GM12878 (cell line): Measurements from ENCODE around the gene DIP2A. TPM values are rescaled to one million over a fixed set of nuclear protein-coding genes. Genes with fewer than 3 reads are reported as not detected.

Experiments
- CBFB ChIP-seq: IDR thresholded peaks from 2 replicates; pipeline ENCODE4 v1.6.1; 2016; ENCODE audit warnings: antibody characterized with exemption, low read depth
- CEBPZ ChIP-seq: fragments of 150-350 bp; IDR thresholded peaks from 2 replicates; pipeline ENCODE4 v1.6.1; 2016; ENCODE audit warnings: low read depth, low read length
- ELK1 ChIP-seq: IDR thresholded peaks from 2 replicates; pipeline ENCODE4 v1.6.1; 2012; ENCODE audit warnings: low read depth, low read length, improper control_type of control experiment
- MTA3 ChIP-seq: IDR thresholded peaks from 2 replicates; pipeline ENCODE4 v1.6.1; 2012; ENCODE audit warnings: low read length, inconsistent platforms, borderline replicate concordance
- PAX8 ChIP-seq: fragments of 450-650 bp; IDR thresholded peaks from 2 replicates; pipeline ENCODE4 v1.6.1; 2017; ENCODE audit warnings: mild to moderate bottlenecking, moderate library complexity
- SIN3A ChIP-seq: IDR thresholded peaks from 2 replicates; pipeline ENCODE4 v1.6.1; 2012; ENCODE audit warnings: low read depth, low read length, improper control_type of control experiment
- SPI1 ChIP-seq: IDR thresholded peaks from 2 replicates; pipeline ENCODE4 v1.6.1; 2011; ENCODE audit warnings: low read depth, mild to moderate bottlenecking, low read length, moderate library complexity, borderline replicate concordance; ENCODE audit not compliant: insufficient read depth
- TCF7 ChIP-seq: IDR thresholded peaks from 2 replicates; pipeline ENCODE4 v1.6.1; 2014; ENCODE audit warnings: antibody characterized with exemption, borderline replicate concordance
- ZBTB40 ChIP-seq: fragments of 450-650 bp; IDR thresholded peaks from 2 replicates; pipeline ENCODE4 v1.6.1; 2016; ENCODE audit warnings: mild to moderate bottlenecking, moderate library complexity, borderline replicate concordance
- polyA plus RNA-seq, 11 experiments: library from polyadenylated mRNA; depleted of rRNA in 4 of 11; unstranded in 6 of 11; stranded (reverse) in 5 of 11; fragments of >200 nt; fragmentation: Nextera tagmentation in 4 of 11; fragmentation: Illumina TruSeq in 1 of 11; extraction: Ambion mirVana in 4 of 11; extraction: Trizol in 1 of 11; gene quantifications; 1 replicate in 1 of 11; 2 replicates in 10 of 11; pipeline versions ENCODE4 v1.2.1 to v1.2.3, GENCODE V29; 2011 to 2016; ENCODE audit warnings: inconsistent platforms in 2 of 11, missing spikeins in 2 of 11, low read depth in 1 of 11
- total RNA-seq, 4 experiments: library from RNA; depleted of rRNA in 3 of 4; stranded (reverse); fragments of >200 nt in 3 of 4; fragmentation: Illumina TruSeq in 1 of 4; extraction: Trizol in 1 of 4; gene quantifications; 2 replicates each; pipeline versions ENCODE4 v1.2.1 to v1.2.3, GENCODE V29; 2013 to 2021

The DIP2A gene
- total and polyA plus RNA-seq, 10 of the 15 experiments (the other 5 are each of a cell fraction or from before 2014, with no cell fraction given): 1.7 to 25.5 (median 12.2) TPM

GRCh38 chr21:46458315-46459023 is at the start of gene DIP2A (continued):
- TF ChIP-seq ZBTB40 (no peak), PAX8 (no peak), ELK1 (no peak), TCF7 (no peak), SPI1 (no peak), MTA3 (no peak), CEBPZ (no peak), SIN3A (peak; percentile 96), CBFB (peak; percentile 19; the same call in 1 of the 2 replicates)
